ENCODE measurements around the gene MARS2. TPM values are rescaled to one million over a fixed set of nuclear protein-coding genes. Genes with fewer than 3 reads are reported as not detected.

Gene MARS2
- total and polyA plus RNA-seq, 12 donors: 1.2 to 11.5 (median 7.5) TPM

DNA sequence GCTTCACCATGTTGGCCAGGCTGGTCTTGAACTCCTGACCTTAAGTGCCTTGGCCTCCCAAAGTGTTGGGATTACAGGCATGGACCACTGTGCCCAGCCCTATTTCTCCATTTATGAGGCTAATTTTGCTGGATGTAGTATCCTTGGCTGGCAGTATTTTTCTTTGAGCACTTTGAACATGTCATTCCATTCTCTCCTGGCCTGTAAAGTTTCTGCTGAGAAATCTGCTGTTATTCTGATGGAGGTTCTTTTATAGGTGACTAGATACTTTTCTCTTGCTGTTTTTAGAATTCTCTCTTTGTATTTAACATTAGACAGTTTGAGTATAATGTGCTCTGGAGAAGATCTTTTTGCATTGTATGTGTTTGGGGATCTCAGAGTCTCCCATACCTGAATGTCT, 38.9 kb upstream of the MARS2 start:
- no peak overlapping the region for H3K4me3 ChIP-seq
- DNase-seq (no peak), ATAC-seq (no peak)
- intact Hi-C loops (cut with DNase I): no loop called here
- peaks cover 0 to 89% (median 33%) of the 10 kb centered on the region in 11 donors for H3K9me3 ChIP-seq
- H3K4me1 ChIP-seq: peaks cover 0 to 4% (median 0%) of the 10 kb centered on the region in 9 donors
- TF ChIP-seq, protein P1, sequence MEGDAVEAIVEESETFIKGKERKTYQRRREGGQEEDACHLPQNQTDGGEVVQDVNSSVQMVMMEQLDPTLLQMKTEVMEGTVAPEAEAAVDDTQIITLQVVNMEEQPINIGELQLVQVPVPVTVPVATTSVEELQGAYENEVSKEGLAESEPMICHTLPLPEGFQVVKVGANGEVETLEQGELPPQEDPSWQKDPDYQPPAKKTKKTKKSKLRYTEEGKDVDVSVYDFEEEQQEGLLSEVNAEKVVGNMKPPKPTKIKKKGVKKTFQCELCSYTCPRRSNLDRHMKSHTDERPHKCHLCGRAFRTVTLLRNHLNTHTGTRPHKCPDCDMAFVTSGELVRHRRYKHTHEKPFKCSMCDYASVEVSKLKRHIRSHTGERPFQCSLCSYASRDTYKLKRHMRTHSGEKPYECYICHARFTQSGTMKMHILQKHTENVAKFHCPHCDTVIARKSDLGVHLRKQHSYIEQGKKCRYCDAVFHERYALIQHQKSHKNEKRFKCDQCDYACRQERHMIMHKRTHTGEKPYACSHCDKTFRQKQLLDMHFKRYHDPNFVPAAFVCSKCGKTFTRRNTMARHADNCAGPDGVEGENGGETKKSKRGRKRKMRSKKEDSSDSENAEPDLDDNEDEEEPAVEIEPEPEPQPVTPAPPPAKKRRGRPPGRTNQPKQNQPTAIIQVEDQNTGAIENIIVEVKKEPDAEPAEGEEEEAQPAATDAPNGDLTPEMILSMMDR (IDR thresholded peaks at IDR 0.05): no peak
- H3K36me3 ChIP-seq: no peaks in the 10 kb centered on the region
- no peak overlapping the region for H3K27ac ChIP-seq
- H3K27me3 ChIP-seq: no peaks in the 10 kb centered on the region

DNA sequence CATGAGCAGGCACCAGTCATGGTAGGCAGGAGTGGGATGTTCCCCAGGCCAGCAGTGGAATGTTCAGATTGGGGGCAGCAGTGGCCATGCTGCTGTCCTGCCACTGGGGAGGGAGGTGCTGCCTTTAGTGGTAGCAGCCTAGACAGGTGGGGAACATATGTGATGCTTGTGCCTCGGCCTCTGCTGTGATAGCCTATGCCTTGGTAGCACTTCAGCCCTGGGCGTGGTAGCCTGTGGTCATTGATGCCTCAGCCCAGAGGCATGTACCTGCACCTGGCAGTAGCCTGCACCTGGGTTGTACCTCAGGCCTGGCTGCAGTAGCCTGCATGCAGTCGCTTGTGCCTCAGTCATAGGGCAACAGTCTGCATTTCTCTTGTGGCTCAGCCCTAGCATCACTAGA, 36.9 kb upstream of the MARS2 start:
- TF ChIP-seq, protein P1 (IDR thresholded peaks at IDR 0.05): no peak
- H3K9me3 ChIP-seq: peaks cover 0 to 69% (median 28%) of the 10 kb centered on the region in 11 donors
- DNase-seq: no peak
- WGBS, 2 donors: 93 to 100% methylated on average over 3 of the region's 3 CpGs
- no peak overlapping the region for H3K4me3 ChIP-seq
- no peak overlapping the region for H3K27ac ChIP-seq
- intact Hi-C loops (cut with DNase I): no loop called here
- no peaks in the 10 kb centered on the region for H3K27me3 ChIP-seq
- ATAC-seq: no peak
- peaks cover 0 to 11% (median 0%) of the 10 kb centered on the region in 9 donors for H3K4me1 ChIP-seq
- H3K36me3 ChIP-seq: no peaks in the 10 kb centered on the region

DNA sequence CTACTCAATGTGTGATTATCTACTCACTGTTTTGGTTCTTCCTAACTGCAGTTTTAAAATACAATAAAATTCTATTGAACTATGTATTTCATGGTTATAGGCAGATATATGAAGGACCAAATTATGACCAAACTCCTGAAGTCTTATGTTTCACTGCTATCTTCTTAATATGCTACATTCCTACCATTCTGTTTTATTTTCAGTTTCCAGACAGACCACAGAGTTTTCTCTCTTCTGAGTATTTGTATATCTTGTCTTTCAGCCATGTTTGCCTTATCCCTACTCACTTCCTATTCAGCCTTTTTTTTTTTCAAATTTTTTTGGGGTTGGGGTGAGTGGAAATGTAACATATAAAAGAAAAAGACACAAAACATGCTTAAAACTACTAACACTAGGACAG, 36.1 kb upstream of the MARS2 start:
- ATAC-seq (no peak), DNase-seq (no peak)
- Histone ChIP-seq H3K9me3 (peaks cover 0 to 61% (median 27%) of the 10 kb centered on the region in 11 donors), H3K4me3 (no peak overlapping the region), H3K27me3 (no peaks in the 10 kb centered on the region), H3K4me1 (peaks cover 0 to 16% (median 0%) of the 10 kb centered on the region in 9 donors), H3K27ac (no peak overlapping the region), H3K36me3 (no peaks in the 10 kb centered on the region)
- TF ChIP-seq, protein P1 (IDR thresholded peaks at IDR 0.05): no peak
- intact Hi-C loops (cut with DNase I): no loop called here

GRCh38 chr2:197672371-197672893, 32.7 kb upstream of the MARS2 start:
- H3K4me1 ChIP-seq: peaks cover 0 to 30% (median 9%) of the 10 kb centered on the region in 9 donors
- 53% methylated on average over 1 of the region's 1 CpG for WGBS, 2 donors
- peak overlapping the region in 2 of 10 donors; percentile 50 for H3K4me3 ChIP-seq
- peaks cover 0 to 3% (median 0%) of the 10 kb centered on the region in 7 donors for H3K27me3 ChIP-seq
- intact Hi-C loops (cut with DNase I): loop anchor here in 2 of 10 donors (5.0 kb wide), 2 partner anchors 50 to 155 kb away; partner anchors contain the start of gene MOB4 (in 1 of the 2)
- TF ChIP-seq, protein P1 (IDR thresholded peaks at IDR 0.05): no peak
- DNase-seq: no peak
- H3K9me3 ChIP-seq: peaks cover 0 to 28% (median 3%) of the 10 kb centered on the region in 11 donors
- no peaks in the 10 kb centered on the region for H3K36me3 ChIP-seq
- ATAC-seq: no peak
- H3K27ac ChIP-seq: no peak overlapping the region

All from heart right ventricle (tissue), 16 donors.